Fibroblast of pulmonary artery (primary cell): ENCODE data around the gene OSBPL5.
A peak's percentile ranks its signal among the peaks of the same experiment; 100 is the strongest.

Experiments used
- DNase-seq: peaks from one replicate; pipeline ENCODE4 v3.0.0-alpha.2; 2010; ENCODE audit warnings: low read depth
- H3K4me3 ChIP-seq: replicated peaks from 2 replicates; pipeline ENCODE4 v1.5.1; 2011; ENCODE audit warnings: low read depth, mild to moderate bottlenecking, control low read depth, low read length, moderate library complexity
- TF ChIP-seq, protein P1 (sequence below): IDR thresholded peaks from 2 replicates; pipeline ENCODE4 v1.5.1; 2011; ENCODE audit warnings: mild to moderate bottlenecking, control low read depth, low read length, inconsistent platforms; ENCODE audit errors: missing control alignments

Gene OSBPL5

DNA sequence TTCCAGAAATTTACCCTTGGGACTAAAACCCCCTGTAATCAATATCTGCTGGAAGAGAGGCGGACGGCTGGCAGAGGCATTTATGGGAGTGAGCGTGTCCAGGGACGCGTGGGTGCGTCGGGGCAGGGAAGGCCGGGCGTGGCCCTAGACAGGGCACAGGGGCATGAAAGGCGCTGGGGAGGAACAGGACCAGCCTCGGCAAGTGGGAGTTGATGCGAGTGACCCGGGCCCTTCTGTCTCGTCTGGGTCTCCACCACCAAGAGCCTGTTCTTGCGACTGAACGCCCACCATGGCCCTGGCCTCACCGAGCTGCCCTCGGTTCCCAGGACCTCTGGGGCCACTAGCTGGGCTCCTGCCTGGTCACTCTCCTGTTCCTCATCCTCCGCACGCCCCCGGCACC is 17.5 kb downstream of the OSBPL5 start:
- H3K4me3 ChIP-seq: no peak overlapping the region
- TF ChIP-seq, protein P1, sequence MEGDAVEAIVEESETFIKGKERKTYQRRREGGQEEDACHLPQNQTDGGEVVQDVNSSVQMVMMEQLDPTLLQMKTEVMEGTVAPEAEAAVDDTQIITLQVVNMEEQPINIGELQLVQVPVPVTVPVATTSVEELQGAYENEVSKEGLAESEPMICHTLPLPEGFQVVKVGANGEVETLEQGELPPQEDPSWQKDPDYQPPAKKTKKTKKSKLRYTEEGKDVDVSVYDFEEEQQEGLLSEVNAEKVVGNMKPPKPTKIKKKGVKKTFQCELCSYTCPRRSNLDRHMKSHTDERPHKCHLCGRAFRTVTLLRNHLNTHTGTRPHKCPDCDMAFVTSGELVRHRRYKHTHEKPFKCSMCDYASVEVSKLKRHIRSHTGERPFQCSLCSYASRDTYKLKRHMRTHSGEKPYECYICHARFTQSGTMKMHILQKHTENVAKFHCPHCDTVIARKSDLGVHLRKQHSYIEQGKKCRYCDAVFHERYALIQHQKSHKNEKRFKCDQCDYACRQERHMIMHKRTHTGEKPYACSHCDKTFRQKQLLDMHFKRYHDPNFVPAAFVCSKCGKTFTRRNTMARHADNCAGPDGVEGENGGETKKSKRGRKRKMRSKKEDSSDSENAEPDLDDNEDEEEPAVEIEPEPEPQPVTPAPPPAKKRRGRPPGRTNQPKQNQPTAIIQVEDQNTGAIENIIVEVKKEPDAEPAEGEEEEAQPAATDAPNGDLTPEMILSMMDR: no peak
- DNase-seq: no peak

DNA sequence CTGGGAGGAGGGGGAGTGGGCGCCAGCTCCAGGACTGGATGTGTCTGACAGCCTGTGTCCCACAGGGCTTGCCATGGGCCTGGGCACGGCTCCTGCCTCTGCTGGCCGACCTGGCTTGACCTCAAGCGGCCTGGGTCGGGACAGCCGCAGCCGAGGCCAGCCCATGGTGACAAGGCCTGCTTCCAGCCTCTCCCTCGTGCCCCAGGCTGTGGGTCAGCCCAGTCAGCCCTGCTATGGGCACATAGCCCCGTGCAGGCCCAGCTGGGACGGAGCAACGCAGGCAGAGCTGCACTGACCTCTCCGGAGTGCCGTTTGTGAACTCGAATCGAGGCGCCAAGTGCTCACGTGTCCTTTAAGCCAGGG is 17.9 kb downstream of the OSBPL5 start:
- TF ChIP-seq, protein P1: no peak
- no peak for DNase-seq

DNA sequence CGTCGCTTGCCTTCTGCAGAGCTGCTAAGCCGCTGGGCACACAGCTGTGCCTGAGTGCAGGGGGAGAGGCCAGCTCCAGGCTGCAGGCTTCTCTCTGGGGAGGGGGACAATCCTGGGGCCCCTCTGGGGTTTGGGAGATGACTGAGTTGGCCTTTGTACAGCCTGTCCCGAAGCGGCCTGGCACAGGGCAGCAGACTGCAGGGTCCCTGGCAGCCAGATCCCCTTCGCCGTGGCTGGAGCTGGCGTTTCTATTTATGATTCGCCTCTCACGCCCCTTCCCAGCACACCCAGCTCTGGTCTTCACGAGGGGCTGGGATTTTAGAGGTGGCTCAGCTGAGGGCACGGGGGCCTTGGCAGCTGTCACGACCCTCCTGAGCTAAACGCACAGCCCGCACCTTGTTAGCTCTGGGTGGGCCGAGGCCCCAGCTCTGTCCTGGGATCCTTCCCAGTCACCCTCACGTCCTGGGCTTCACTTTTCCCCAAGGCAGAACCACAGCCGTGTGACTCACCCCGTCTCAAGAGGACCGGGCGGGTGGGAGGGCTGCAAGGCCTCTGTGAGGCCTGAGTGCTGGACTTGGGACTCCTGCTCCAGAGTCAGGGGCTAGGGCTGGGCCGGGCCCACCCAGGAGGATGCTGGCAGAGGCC is 18.4 kb downstream of the OSBPL5 start:
- DNase-seq: peak; percentile 30
- H3K4me3 ChIP-seq: no peak overlapping the region
- TF ChIP-seq, protein P1: no peak

More for the DNA sequence above, 17.9 kb downstream of the OSBPL5 start:
- no peak overlapping the region for H3K4me3 ChIP-seq

DNA sequence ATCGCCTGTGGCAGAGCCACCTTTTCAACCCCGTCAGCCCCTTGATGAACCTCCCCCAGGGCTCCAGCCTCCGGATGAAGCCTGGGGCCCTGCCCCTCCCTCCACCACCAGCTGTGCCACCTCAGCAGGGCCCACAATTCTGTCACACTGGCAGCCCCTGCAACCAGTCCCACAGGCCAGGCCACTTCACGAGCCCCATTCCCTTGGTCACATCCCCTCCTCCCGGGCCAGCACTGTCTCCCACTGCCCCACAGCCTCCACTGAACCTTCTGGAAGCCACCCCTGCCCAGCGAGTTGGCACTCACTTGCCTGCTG is 19.9 kb downstream of the OSBPL5 start:
- TF ChIP-seq, protein P1: no peak
- no peak for DNase-seq
- H3K4me3 ChIP-seq: no peak overlapping the region

DNA sequence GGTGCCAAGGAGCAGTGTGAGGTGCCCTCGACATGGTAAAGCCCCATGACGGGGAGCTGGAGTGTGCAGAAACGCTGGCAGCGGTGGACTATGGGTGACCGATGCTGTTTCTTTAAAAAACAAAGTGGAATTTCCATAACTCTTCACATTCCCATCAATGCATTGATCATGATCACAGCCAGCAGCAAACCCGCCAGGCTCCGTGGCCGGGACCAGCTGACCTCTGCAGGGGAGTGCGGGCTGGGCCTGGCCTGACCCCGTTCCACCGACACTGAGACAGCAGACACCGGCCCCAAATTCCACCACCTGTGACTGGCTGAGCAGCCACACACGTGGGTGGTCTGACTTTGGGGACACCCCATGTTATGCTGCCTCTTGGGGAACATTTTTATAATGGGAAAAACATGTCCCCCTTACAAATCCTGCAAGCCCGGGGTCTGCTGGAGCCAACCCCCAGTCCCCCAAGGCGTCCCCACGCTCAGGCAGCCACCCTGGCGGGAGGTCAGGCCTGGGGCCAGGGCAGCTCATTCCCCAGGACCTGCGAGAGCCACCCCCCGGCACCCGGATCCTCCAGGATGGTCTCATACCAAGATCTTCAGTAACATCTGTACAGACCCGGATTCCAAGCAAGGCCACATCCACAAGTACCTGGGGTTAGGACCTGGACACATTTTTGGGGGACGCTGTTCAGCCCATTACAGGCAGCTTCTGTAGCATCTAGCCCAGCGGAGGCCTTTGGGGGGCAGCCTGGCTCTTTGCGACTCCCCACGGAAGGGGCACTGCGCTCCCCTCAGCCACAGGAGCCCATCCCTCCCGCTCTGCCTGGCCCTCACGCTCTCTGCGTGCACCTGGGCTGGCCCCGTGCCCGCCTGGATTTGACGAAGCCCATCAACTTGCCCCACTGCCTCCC is 20.6 kb downstream of the OSBPL5 start:
- H3K4me3 ChIP-seq: no peak overlapping the region
- DNase-seq: no peak
- TF ChIP-seq, protein P1: no peak

DNA sequence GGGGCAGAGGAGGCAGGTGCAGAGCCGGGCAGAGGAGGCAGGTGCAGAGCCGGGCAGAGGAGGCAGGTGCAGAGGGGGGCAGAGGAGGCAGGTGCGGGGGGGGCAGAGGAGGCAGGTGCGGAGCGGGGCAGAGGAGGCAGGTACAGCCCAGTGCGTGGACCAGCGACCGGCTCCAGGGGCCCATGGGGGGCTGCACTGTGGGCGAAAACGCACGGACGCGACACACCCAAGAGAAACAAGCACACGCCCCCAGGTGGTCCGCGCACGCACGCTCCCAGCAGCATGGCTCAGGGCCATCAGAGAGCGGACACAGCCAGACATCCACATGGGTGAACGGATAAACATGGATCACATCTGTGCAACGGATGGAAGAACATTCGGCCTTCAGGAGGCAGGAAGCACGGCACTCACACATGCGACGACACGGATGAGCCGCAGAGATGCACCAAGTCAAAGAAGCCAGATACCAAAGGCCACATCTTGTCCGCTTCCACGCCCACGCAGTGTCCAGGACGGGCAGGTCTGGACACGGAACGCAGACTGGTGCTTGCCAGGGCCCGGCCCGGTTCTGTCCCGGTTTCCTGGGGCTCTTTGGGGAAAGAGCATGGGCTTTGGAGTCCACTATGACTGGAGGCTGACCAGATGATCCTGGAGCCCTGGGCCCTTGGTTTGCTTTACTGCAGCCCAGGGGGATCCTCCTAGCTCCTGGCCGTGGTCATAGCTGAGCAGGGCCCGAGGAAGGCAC is 21.8 kb downstream of the OSBPL5 start:
- DNase-seq: no peak
- no peak overlapping the region for H3K4me3 ChIP-seq
- TF ChIP-seq, protein P1: no peak
